ENCODE measurements around the gene POLH. TPM values are rescaled to one million over a fixed set of nuclear protein-coding genes. Genes with fewer than 3 reads are reported as not detected.

POLH gene
- total and polyA plus RNA-seq, 2 experiments from 2014 or later = 5.6 to 10.3 TPM

GRCh38 chr6:43575105-43575771 is 747 bp upstream of the POLH start:
- peaks cover 20% of the 10 kb centered on the region for H3K36me3 ChIP-seq
- peak overlapping the region; percentile 66 for H3K4me3 ChIP-seq
- H3K27ac ChIP-seq = peak overlapping the region; percentile 45
- no peak for TF ChIP-seq CTCF (IDR thresholded peaks at IDR 0.05; ENCODE audit: low read depth, low read length)
- H3K4me1 ChIP-seq (ENCODE audit: low read depth) = peaks cover 8% of the 10 kb centered on the region
- H3K27me3 ChIP-seq = no peaks in the 10 kb centered on the region
- no peaks in the 10 kb centered on the region for H3K9me3 ChIP-seq (ENCODE audit: low read depth)
- DNase-seq (ENCODE audit: low read depth in 1 of 2, low spot score in 1 of 2) = peak; percentile 16 to 74

- Histone ChIP-seq H3K36me3 (peaks cover 6% of the 10 kb centered on the region), H3K4me3 (no peak overlapping the region), H3K27me3 (no peaks in the 10 kb centered on the region), H3K4me1 (ENCODE audit: low read depth) (peaks cover 8% of the 10 kb centered on the region), H3K9me3 (ENCODE audit: low read depth) (no peaks in the 10 kb centered on the region), H3K27ac (no peak overlapping the region)
- no peak for TF ChIP-seq CTCF (IDR thresholded peaks at IDR 0.05; ENCODE audit: low read depth, low read length)
- DNase-seq (ENCODE audit: low read depth in 1 of 2, low spot score in 1 of 2) = no peak
These were observed 2.8 kb downstream of the POLH start for GRCh38 chr6:43578748-43579147.

GRCh38 chr6:43579171-43579570 is 3.2 kb downstream of the POLH start:
- no peaks in the 10 kb centered on the region for H3K27me3 ChIP-seq
- peaks cover 11% of the 10 kb centered on the region for H3K36me3 ChIP-seq
- H3K27ac ChIP-seq = no peak overlapping the region
- H3K4me1 ChIP-seq (ENCODE audit: low read depth) = peaks cover 7% of the 10 kb centered on the region
- no peaks in the 10 kb centered on the region for H3K9me3 ChIP-seq (ENCODE audit: low read depth)
- no peak for DNase-seq (ENCODE audit: low read depth in 1 of 2, low spot score in 1 of 2)
- TF ChIP-seq CTCF (IDR thresholded peaks at IDR 0.05; ENCODE audit: low read depth, low read length) = no peak
- no peak overlapping the region for H3K4me3 ChIP-seq

GRCh38 chr6:43582911-43583310 is 6.9 kb downstream of the POLH start:
- H3K36me3 ChIP-seq = peaks cover 22% of the 10 kb centered on the region
- H3K27ac ChIP-seq = no peak overlapping the region
- no peaks in the 10 kb centered on the region for H3K9me3 ChIP-seq (ENCODE audit: low read depth)
- no peak overlapping the region for H3K4me3 ChIP-seq
- H3K27me3 ChIP-seq = no peaks in the 10 kb centered on the region
- no peak for DNase-seq (ENCODE audit: low read depth in 1 of 2, low spot score in 1 of 2)
- TF ChIP-seq CTCF (IDR thresholded peaks at IDR 0.05; ENCODE audit: low read depth, low read length) = no peak
- no peaks in the 10 kb centered on the region for H3K4me1 ChIP-seq (ENCODE audit: low read depth)

GRCh38 chr6:43584892-43585570 is 9.0 kb downstream of the POLH start:
- peaks cover 25% of the 10 kb centered on the region for H3K36me3 ChIP-seq
- no peak for TF ChIP-seq CTCF (IDR thresholded peaks at IDR 0.05; ENCODE audit: low read depth, low read length)
- H3K27me3 ChIP-seq = no peaks in the 10 kb centered on the region
- DNase-seq (ENCODE audit: low read depth in 1 of 2, low spot score in 1 of 2) = peak in 1 of 2 donors; percentile 7
- no peaks in the 10 kb centered on the region for H3K4me1 ChIP-seq (ENCODE audit: low read depth)
- no peak overlapping the region for H3K4me3 ChIP-seq
- no peak overlapping the region for H3K27ac ChIP-seq
- no peaks in the 10 kb centered on the region for H3K9me3 ChIP-seq (ENCODE audit: low read depth)
